GM21717 (cell line): ENCODE results near the gene CFDP1.

Source experiments
- ATAC-seq: cut with Tn5 transposase; IDR thresholded peaks from one replicate; pipeline ENCODE4 v1.9.1; 2021; ENCODE audit warnings: mild to moderate bottlenecking, moderate library complexity; ENCODE audit not compliant: unreplicated experiment

Gene CFDP1

GRCh38 chr16:75415169-75415905 lies 18.0 kb downstream of the CFDP1 start:
- no peak for ATAC-seq

DNA sequence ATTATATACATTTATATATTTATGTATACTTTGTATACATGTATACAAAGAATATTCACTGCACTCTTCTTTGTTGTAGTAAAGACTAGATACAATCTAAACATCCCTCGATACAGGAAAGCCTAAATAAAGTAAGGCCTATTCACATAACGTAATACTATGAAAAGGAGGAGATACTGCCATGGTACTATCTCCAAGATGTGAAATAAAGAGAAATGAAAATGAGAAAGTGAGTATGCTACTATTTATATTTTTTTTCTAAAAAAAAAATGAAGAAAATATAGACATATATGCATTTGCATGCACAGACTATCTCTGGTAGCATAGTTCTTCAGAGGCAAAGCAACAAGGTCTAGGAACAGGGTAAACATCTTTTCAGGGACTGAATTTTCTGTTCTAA lies 19.4 kb downstream of the CFDP1 start:
- ATAC-seq: no peak

DNA sequence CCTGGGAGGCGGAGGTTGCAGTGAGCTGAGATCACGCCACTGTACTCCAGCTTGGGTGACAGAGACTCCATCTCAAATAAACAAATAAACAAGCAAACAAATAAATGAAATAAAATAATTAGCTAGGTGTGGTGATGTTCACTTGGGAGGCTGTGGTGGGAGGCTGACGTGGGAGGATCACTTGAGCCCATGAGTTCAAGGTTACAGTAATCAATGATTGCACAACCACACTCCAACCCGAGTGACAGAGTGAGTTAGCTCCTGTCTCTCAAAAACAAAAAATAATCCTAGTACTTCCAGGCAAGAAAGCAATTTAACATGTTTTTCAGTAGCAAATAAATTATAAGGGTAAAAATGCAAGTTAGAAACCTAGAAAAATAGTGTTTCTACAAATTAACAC lies 26.4 kb downstream of the CFDP1 start:
- ATAC-seq: no peak

GRCh38 chr16:75402821-75403475 lies 30.4 kb downstream of the CFDP1 start:
- peak; percentile 55 for ATAC-seq

DNA sequence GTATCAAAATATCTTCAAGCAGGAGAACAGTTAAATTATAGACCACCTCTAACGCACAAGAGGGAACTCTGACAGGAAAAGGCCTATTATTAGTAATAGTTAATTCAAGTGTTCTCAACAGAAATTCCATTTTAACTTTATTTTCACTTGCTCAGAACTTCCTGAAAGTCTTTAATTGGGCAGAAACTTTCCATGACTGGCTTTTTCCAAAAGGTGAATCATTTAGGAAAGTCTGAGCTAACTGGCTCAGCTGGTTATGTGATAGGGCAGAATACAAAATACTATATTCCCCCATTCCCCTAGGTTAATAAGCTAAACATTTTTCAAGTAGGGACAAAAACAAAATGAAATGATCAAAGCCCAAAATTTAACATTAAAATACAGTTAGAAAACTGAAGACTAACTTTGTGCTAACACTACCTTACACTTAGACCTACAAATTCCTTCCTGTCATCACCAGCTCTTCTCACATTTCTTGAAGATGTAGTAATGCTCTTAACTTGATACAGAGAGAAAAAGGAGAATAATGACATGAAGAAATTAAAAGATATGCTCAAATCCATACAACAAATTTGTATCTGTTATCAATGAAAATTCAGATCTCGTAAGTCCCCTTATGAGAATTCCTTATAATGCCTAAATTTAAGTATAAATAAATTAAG lies 31.0 kb downstream of the CFDP1 start:
- ATAC-seq: no peak

DNA sequence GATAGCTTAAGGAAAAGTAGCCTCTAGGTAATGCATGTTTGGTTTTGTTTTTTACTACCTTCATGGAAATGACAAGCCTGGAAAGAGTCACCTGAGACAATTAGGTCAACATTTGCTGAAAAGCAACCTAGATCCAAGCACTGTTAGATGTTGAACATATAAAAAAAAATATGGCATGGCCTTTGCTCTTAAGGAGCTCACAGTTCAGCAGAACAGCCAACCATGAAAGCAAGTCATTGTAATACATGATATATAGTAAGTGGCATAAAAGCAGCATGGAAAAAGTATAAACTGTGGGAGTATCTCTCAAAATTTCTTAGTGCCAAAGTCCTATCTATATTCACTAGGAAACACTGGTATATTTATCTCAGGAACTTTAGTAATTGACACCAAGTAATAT lies 31.6 kb downstream of the CFDP1 start:
- no peak for ATAC-seq

DNA sequence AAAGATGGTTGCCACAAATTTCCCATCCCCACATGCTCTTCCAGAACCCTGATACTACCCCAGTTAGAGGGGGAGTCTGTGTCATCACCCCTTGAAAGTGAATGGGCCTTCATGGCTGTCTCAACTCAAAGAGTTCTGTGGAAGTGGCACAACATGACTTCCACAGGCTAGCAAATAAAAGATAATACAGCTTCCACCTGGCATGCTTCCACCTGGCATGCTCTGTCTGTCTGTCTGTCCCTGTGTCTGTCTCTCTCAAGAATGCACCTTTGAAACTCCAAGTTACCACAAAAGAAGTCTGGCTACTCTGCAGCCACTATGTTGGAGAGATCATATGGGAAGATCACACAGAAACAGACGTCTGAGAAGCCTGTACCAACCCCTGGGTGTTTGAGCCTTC lies 35.0 kb downstream of the CFDP1 start:
- ATAC-seq: no peak

DNA sequence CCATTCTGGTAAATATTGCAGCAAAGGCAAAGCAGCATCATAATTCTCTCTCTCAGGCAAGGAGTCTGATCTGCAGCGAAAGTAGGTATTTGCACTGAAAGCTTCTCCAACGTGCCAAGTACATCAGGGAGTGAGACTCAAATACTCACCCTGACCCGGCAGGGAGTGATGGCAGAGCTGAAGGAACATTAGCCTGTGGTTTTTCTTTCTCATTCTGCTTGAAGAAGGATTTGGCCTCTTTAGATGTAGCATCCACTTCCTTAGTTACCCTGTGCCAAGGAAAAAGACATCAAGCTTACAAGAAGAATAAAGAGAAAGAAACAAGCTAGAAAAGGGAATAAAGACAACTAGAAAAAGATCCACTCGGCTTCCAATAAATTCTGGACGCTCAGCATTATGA lies 38.4 kb downstream of the CFDP1 start:
- no peak for ATAC-seq

- no peak for ATAC-seq
Measured at GRCh38 chr16:75392906-75393305, 40.4 kb downstream of the CFDP1 start.

- no peak for ATAC-seq
Measured at GRCh38 chr16:75390926-75391653, 42.2 kb downstream of the CFDP1 start.

- no peak for ATAC-seq
Measured at GRCh38 chr16:75389096-75389690, 44.1 kb downstream of the CFDP1 start.

- ATAC-seq: no peak
Measured at GRCh38 chr16:75387951-75388350, 45.4 kb downstream of the CFDP1 start.

DNA sequence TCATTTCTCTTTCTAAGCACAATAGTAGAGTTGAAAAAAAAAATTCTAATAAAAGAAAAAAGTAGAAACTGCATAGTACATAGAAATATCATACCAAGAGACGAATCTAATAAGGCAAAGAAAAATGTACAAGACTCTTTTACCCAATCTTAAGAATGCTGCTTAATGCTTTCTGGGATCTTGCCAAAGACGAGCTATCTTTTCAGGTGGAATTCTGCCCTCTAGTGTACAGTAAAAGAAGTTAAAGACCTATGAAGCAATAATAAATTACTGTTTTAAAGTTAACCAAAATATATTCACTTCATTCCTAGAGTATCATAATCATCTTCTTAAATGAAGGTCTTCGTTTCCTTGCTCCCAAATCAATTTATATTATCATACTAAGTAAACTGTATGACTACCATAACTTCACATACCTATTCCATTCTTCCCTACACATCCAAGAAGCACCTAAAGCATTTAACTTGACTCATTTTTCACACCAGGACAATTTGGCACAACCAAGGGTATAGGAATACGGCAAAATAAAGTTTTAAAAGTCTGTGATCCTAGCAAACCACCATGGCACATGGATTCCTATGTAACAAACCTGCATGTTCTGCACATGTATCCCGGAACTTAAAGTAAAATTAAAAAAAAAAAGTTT lies 47.7 kb downstream of the CFDP1 start:
- ATAC-seq: no peak

DNA sequence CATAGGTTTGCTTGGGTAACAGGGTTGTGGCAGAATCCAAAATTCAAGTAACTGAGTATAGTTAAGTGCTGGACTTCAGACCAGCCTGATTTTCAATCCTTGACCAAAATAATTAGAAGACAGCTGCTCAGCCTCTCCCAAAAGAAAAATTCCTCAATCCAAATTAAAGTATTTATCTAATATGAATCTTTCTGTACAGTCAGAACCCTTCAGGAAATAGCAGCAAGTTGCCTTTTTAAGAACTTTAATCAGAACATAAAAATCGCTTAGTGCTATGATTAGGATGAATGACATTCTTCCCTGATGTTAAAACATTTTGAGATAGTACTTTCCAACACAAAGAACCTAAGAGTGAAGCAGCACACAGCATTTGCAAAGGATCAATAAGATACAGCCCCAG lies 50.2 kb downstream of the CFDP1 start:
- no peak for ATAC-seq

GRCh38 chr16:75382611-75383010 lies 50.7 kb downstream of the CFDP1 start:
- no peak for ATAC-seq

DNA sequence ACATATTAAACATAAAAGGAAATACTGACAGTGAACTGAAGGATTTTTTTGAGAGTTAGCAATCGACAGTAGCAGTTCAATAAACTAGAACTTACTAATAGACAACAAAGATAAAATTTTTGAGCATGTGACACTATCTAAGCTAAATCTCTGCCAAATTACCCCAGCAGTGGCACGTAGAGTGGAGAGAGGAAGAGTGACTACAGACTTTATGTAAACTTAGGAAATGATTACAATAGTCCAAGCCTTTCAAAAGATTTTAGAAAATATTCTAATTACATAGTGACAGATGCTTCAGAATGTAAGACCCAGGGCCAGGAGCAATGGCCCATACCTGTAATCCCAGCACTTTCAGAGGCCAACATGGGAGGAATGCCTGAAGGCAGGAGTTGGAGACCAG lies 52.4 kb downstream of the CFDP1 start:
- no peak for ATAC-seq

DNA sequence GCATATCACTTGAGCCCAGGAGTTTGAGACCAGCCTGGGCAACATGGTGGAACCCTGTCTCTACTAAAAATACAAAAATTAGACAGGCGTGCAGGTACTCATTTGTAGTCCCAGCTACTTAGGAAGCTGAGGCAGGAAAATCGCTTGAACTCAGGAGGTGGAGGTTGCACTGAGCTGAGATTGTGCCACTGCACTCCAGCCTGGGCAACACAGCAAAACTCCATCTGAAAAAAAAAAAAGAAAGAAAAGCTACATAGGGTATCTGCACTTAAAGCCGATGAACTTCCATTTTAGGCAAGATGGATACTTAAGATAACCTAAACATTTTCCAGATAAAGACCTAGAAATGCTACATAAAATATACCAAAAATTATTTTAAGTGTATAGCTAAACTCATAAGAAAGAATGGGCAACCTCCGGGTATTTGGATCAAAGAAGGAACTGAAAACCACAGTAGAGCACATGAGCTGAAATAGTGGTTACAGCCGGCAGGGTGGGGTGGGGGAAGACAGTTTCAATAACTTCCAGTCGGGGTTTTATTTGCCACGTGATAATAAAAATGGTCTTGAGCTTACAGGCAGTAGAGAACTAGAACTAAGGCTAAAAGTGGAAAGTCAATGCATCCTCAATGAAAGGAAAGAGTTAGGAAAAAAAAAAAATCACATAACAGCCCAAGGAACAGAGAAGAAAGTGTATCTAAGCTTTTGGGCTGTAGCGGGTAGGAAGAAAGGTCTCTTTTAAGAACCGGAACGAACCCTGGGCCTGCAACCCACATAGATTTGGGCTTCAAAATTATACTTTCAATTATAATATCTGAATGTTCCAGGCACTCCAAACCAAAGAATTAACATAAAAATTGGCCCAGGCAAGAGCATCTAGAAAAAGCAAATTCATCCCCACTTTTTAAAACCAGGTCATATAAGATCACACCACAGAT lies 53.1 kb downstream of the CFDP1 start:
- ATAC-seq: peak; percentile 83

- peak; percentile 59 for ATAC-seq
Measured at GRCh38 chr16:75379339-75379738, 54.0 kb downstream of the CFDP1 start.

DNA sequence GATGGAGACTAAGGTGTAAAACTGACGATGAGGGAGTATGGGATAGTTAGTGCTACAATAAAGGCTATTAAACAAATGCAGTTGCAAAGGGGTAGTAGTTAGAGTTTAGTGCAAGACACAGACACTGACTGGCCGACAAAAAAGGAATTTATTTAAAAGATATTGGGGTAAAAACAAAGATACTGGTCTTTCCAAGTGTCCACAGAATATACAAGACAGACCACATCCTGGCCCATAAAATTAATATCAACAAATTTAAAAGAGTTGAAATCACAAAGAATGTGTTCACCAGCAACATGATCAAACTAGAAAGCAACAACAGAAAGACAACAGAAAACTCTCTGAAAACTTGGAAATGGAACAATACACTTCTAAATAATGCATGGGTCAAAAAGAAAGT lies 54.7 kb downstream of the CFDP1 start:
- no peak for ATAC-seq
